GM23248 (cell line): ENCODE measurements around the gene EML1. TPM values are rescaled to one million over a fixed set of nuclear protein-coding genes. Genes with fewer than 3 reads are reported as not detected.
A peak's percentile ranks its signal among the peaks of the same experiment; 100 is the strongest.

Source experiments
- DNase-seq: peaks from one replicate; pipeline ENCODE4 v3.0.0-alpha.2; 2015
- H2AFZ ChIP-seq: fragments of 200-600 bp; sonication (generic); 2 replicates; pipeline ENCODE4 v1.6.1; 2016; ENCODE audit warnings: antibody characterized with exemption
- H3F3A ChIP-seq: fragments of 200-600 bp; sonication (generic); 2 replicates; pipeline ENCODE4 v1.6.1; 2016; ENCODE audit warnings: mild to moderate bottlenecking, antibody characterized with exemption, mixed run types; ENCODE audit not compliant: insufficient read depth
- H3K27ac ChIP-seq: fragments of 200-600 bp; sonication (generic); 2 replicates; pipeline ENCODE4 v1.5.1; 2016; ENCODE audit warnings: mild to moderate bottlenecking
- H3K27me3 ChIP-seq: fragments of 200-600 bp; sonication (generic); replicated peaks from 2 replicates; pipeline ENCODE4 v1.6.1; 2016; ENCODE audit warnings: mild to moderate bottlenecking; ENCODE audit not compliant: insufficient read depth
- H3K36me3 ChIP-seq: fragments of 200-600 bp; sonication (generic); 2 replicates; pipeline ENCODE4 v1.6.1; 2016; ENCODE audit warnings: low read depth, mild to moderate bottlenecking
- H3K4me1 ChIP-seq: fragments of 200-600 bp; sonication (generic); 2 replicates; pipeline ENCODE4 v1.6.1; 2016; ENCODE audit warnings: mild to moderate bottlenecking; ENCODE audit not compliant: insufficient read depth
- H3K4me2 ChIP-seq: fragments of 200-600 bp; sonication (generic); one replicate; pipeline ENCODE4 v1.6.1; 2016; ENCODE audit warnings: mild to moderate bottlenecking; ENCODE audit not compliant: unreplicated experiment
- H3K4me3 ChIP-seq: fragments of 200-600 bp; sonication (generic); 2 replicates; pipeline ENCODE4 v1.5.1; 2016; ENCODE audit warnings: mild to moderate bottlenecking
- H3K79me2 ChIP-seq: fragments of 200-600 bp; sonication (generic); 2 replicates; pipeline ENCODE4 v1.6.1; 2016; ENCODE audit warnings: mild to moderate bottlenecking; ENCODE audit not compliant: insufficient read depth
- H3K9ac ChIP-seq: fragments of 200-600 bp; sonication (generic); 2 replicates; pipeline ENCODE4 v1.6.1; 2016; ENCODE audit warnings: mild to moderate bottlenecking
- H3K9me2 ChIP-seq: fragments of 200-600 bp; sonication (generic); 2 replicates; pipeline ENCODE4 v1.6.1; 2016; ENCODE audit warnings: mixed run types, mild to moderate bottlenecking, moderate library complexity; ENCODE audit not compliant: insufficient read depth
- H3K9me3 ChIP-seq: fragments of 200-600 bp; sonication (generic); one replicate; pipeline ENCODE4 v1.6.1; 2017; ENCODE audit warnings: low read depth
- H4K20me1 ChIP-seq: fragments of 200-600 bp; sonication (generic); 2 replicates; pipeline ENCODE4 v1.6.0; 2016; ENCODE audit not compliant: insufficient read depth
- EZH2 ChIP-seq: fragments of 200-600 bp; sonication (generic); IDR thresholded peaks from 2 replicates; pipeline ENCODE4 v1.6.1; 2018; ENCODE audit warnings: antibody characterized with exemption, mild to moderate bottlenecking; ENCODE audit not compliant: insufficient read depth, poor library complexity, severe bottlenecking
- EZH2phosphoT487 ChIP-seq: fragments of 200-600 bp; sonication (generic); IDR thresholded peaks from 2 replicates; pipeline ENCODE4 v1.6.1; 2018; ENCODE audit warnings: antibody characterized with exemption, moderate library complexity, mild to moderate bottlenecking, low read depth; ENCODE audit not compliant: insufficient read depth
- WGBS, 2 experiments: methylation state at CpG; one replicate each; pipeline ENCODE4 v1.1.6; 2015 to 2017; ENCODE audit warnings: low lambda C conversion rate in 2 of 2, low coverage in 1 of 2; ENCODE audit errors: missing lambda C conversion rate in 2 of 2; 5-methylcytosine and 5-hydroxymethylcytosine counted together
- in situ Hi-C: fragments of 300-500 bp; cut with MboI; formaldehyde crosslinking; loops from 2 replicates; pipeline ENCODE4 v1.15.0; 2020
- polyA plus RNA-seq: library from polyadenylated mRNA; unstranded; fragments of >200 nt; fragmentation: Nextera tagmentation; extraction: Ambion mirVana; gene quantifications from 2 replicates; pipeline ENCODE4 v1.2.1, GENCODE V29; 2016
- small RNA-seq: library from RNA; depleted of rRNA; stranded (forward); fragments of <200 nt; gene quantifications from one replicate; pipeline ENCODE3, GENCODE V24; 2014; ENCODE audit warnings: low read depth, low replicate concordance
- total RNA-seq: library from RNA; depleted of rRNA; stranded (reverse); fragments of >200 nt; shearing (Covaris generic); gene quantifications from 2 replicates; pipeline ENCODE4 v1.2.3, GENCODE V29; 2014; rRNA removed

Gene EML1
- total and polyA plus RNA-seq, 2 experiments from 2014 or later = 14.8 to 17.9 TPM

GRCh38 chr14:99990268-99991170 is 197.3 kb downstream of the EML1 start:
- peaks cover 38% of the 10 kb centered on the region for H3K4me1 ChIP-seq
- H3K9me2 ChIP-seq = no peaks in the 10 kb centered on the region
- TF ChIP-seq EZH2phosphoT487 (no peak), EZH2 (no peak)
- H3K27me3 ChIP-seq = no peaks in the 10 kb centered on the region
- H3K36me3 ChIP-seq = no peaks in the 10 kb centered on the region
- H3K27ac ChIP-seq = peak overlapping the region; percentile 54
- 79 to 80% methylated on average over 7 of the region's 7 CpGs for whole genome bisulfite sequencing, 2 experiments
- no peak overlapping the region for H3K4me3 ChIP-seq
- H2AFZ ChIP-seq = no peak overlapping the region
- peak overlapping the region; percentile 53 for H3K4me2 ChIP-seq
- peaks cover 34% of the 10 kb centered on the region for H3F3A ChIP-seq
- DNase-seq = peak; percentile 60
- no peaks in the 10 kb centered on the region for H3K9me3 ChIP-seq
- in situ Hi-C loops = no loop called here
- peak overlapping the region; percentile 20; the same call in 1 of the 2 replicates for H3K9ac ChIP-seq
- no peaks in the 10 kb centered on the region for H4K20me1 ChIP-seq
- H3K79me2 ChIP-seq = peaks cover 78% of the 10 kb centered on the region

- no peak for TF ChIP-seq EZH2phosphoT487
- no peak for TF ChIP-seq EZH2
- peaks cover 37% of the 10 kb centered on the region for H3K4me1 ChIP-seq
- H3K9ac ChIP-seq = peak overlapping the region; percentile 20; the same call in 1 of the 2 replicates
- H4K20me1 ChIP-seq = no peaks in the 10 kb centered on the region
- in situ Hi-C loops = no loop called here
- no peaks in the 10 kb centered on the region for H3K36me3 ChIP-seq
- H3K27ac ChIP-seq = peak overlapping the region; percentile 54
- 61 to 63% methylated on average over 7 of the region's 7 CpGs for WGBS, 2 experiments
- no peaks in the 10 kb centered on the region for H3K9me2 ChIP-seq
- peaks cover 81% of the 10 kb centered on the region for H3K79me2 ChIP-seq
- H3K4me3 ChIP-seq = no peak overlapping the region
- peak; percentile 47 for DNase-seq
- peak overlapping the region; percentile 53 for H3K4me2 ChIP-seq
- H3K9me3 ChIP-seq = no peaks in the 10 kb centered on the region
- no peak overlapping the region for H2AFZ ChIP-seq
- peaks cover 39% of the 10 kb centered on the region for H3F3A ChIP-seq
- H3K27me3 ChIP-seq = no peaks in the 10 kb centered on the region
Measured at GRCh38 chr14:99991331-99991730, 198.1 kb downstream of the EML1 start.

Small RNA genes lying within 50 kb of the gene (small RNA-seq; reads per million reads assigned to genes)
- gene RNU1-47P = 0.25 reads per million

Other genes starting within 250 kb of the EML1 start
- 9.0 and 11.0 TPM in 2 replicates for gene CCDC85C, start 189.2 kb upstream of the EML1 start, total RNA-seq
- 0.68 and 1.1 TPM in 2 replicates for gene CCDC85C, start 189.2 kb upstream of the EML1 start, polyA plus RNA-seq
- 11.3 and 19.2 TPM in 2 replicates for gene HHIPL1, start 148.3 kb upstream of the EML1 start, total RNA-seq
- gene HHIPL1, start 148.3 kb upstream of the EML1 start, polyA plus RNA-seq = 5.8 and 6.5 TPM in 2 replicates
- 0.13 and 0.22 TPM in 2 replicates for gene CYP46A1, start 109.1 kb upstream of the EML1 start, total RNA-seq
- gene CYP46A1, start 109.1 kb upstream of the EML1 start, polyA plus RNA-seq = 0.15 and 0.29 TPM in 2 replicates